Measurements from ENCODE around the gene HIP1R. TPM values are rescaled to one million over a fixed set of nuclear protein-coding genes. Genes with fewer than 3 reads are reported as not detected.

Gene HIP1R
- total RNA-seq, 4 donors from 2014 or later = 27.3 to 46.3 (median 44.8) TPM

- Histone ChIP-seq H3K27me3 (no peaks in the 10 kb centered on the region), H3K4me3 (no peak overlapping the region), H3K9me3 (no peaks in the 10 kb centered on the region), H3K4me1 (peaks cover 34 to 93% (median 59%) of the 10 kb centered on the region in 3 donors), H3K36me3 (peaks cover 0 to 15% (median 0%) of the 10 kb centered on the region in 3 donors), H3K27ac (peak overlapping the region in 2 of 4 donors; percentile 16 to 33)
- intact Hi-C loops (cut with DNase I) = no loop called here
- 65 to 68% methylated on average over 6 of the region's 6 CpGs for WGBS, 2 donors
- DNase-seq = no peak
- TF ChIP-seq POLR2A (IDR thresholded peaks at IDR 0.05) = no peak
- TF ChIP-seq, protein P1, sequence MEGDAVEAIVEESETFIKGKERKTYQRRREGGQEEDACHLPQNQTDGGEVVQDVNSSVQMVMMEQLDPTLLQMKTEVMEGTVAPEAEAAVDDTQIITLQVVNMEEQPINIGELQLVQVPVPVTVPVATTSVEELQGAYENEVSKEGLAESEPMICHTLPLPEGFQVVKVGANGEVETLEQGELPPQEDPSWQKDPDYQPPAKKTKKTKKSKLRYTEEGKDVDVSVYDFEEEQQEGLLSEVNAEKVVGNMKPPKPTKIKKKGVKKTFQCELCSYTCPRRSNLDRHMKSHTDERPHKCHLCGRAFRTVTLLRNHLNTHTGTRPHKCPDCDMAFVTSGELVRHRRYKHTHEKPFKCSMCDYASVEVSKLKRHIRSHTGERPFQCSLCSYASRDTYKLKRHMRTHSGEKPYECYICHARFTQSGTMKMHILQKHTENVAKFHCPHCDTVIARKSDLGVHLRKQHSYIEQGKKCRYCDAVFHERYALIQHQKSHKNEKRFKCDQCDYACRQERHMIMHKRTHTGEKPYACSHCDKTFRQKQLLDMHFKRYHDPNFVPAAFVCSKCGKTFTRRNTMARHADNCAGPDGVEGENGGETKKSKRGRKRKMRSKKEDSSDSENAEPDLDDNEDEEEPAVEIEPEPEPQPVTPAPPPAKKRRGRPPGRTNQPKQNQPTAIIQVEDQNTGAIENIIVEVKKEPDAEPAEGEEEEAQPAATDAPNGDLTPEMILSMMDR (IDR thresholded peaks at IDR 0.05) = no peak
These were observed 49.0 kb downstream of the HIP1R start for GRCh38 chr12:122884091-122884826.

DNA sequence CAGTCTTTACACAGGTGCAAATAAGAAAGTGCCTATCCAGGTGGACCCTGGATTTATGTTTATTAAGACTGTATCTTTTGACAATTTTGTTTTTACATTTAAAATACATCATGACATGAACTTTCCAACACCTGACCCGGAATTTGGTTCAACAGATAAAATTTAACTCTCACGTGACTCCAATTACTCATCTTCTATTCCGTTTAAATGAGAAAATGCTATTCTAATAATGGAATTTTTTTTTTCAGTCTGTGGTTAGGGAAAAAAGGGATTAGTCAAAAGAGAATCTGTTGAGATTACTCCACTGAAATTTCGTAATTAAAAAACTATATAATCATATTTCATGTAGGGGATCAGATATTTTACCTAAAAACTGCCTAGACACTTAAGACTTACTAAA, 49.6 kb downstream of the HIP1R start:
- H3K9me3 ChIP-seq = no peaks in the 10 kb centered on the region
- H3K27me3 ChIP-seq = no peaks in the 10 kb centered on the region
- DNase-seq = no peak
- no peak overlapping the region for H3K4me3 ChIP-seq
- H3K36me3 ChIP-seq = peaks cover 0 to 9% (median 0%) of the 10 kb centered on the region in 3 donors
- peaks cover 37 to 93% (median 65%) of the 10 kb centered on the region in 3 donors for H3K4me1 ChIP-seq
- TF ChIP-seq, protein P1 (IDR thresholded peaks at IDR 0.05) = no peak
- no peak for TF ChIP-seq POLR2A (IDR thresholded peaks at IDR 0.05)
- peak overlapping the region in 1 of 4 donors; percentile 16 for H3K27ac ChIP-seq
- WGBS, 2 donors = 21 to 24% methylated on average over 4 of the region's 4 CpGs
- intact Hi-C loops (cut with DNase I) = no loop called here

- Histone ChIP-seq H3K27ac (peak overlapping the region; percentile 95 to 99 (median 96)), H3K4me1 (peaks cover 44 to 93% (median 69%) of the 10 kb centered on the region in 3 donors), H3K9me3 (no peaks in the 10 kb centered on the region), H3K27me3 (no peaks in the 10 kb centered on the region), H3K36me3 (no peaks in the 10 kb centered on the region), H3K4me3 (no peak overlapping the region)
- TF ChIP-seq POLR2A (IDR thresholded peaks at IDR 0.05) = no peak
- TF ChIP-seq, protein P1 (IDR thresholded peaks at IDR 0.05) = no peak
- 69 to 80% methylated on average over 5 to 8 of the region's 8 CpGs for WGBS, 2 donors
- no peak for DNase-seq
- intact Hi-C loops (cut with DNase I) = no loop called here
These were observed 50.9 kb downstream of the HIP1R start for GRCh38 chr12:122886161-122886560.

GRCh38 chr12:122886851-122887818, 51.9 kb downstream of the HIP1R start:
- peaks cover 54 to 95% (median 76%) of the 10 kb centered on the region in 3 donors for H3K4me1 ChIP-seq

More at GRCh38 chr12:122886851-122887818, 51.9 kb downstream of the HIP1R start:
- peak overlapping the region in 3 of 4 donors; percentile 33 to 77 (median 56) for H3K4me3 ChIP-seq
- no peak for DNase-seq
- intact Hi-C loops (cut with DNase I) = no loop called here
- H3K27ac ChIP-seq = peak overlapping the region; percentile 95 to 99 (median 96)
- no peaks in the 10 kb centered on the region for H3K9me3 ChIP-seq
- TF ChIP-seq, protein P1 (IDR thresholded peaks at IDR 0.05) = no peak
- TF ChIP-seq POLR2A (IDR thresholded peaks at IDR 0.05) = no peak
- H3K36me3 ChIP-seq = no peaks in the 10 kb centered on the region
- 19 to 27% methylated on average over 10 of the region's 10 CpGs for WGBS, 2 donors
- H3K27me3 ChIP-seq = no peaks in the 10 kb centered on the region

All from esophagus squamous epithelium (tissue), 5 donors.